GM19452 (cell line): Measurements from ENCODE around the gene CRTC2.

Experiments used
- ATAC-seq: cut with Tn5 transposase; IDR thresholded peaks from one replicate; pipeline ENCODE4 v1.9.1; 2021; ENCODE audit not compliant: unreplicated experiment

CRTC2 gene

GRCh38 chr1:153899509-153899908 lies 58.9 kb downstream of the CRTC2 start:
- no peak for ATAC-seq
